HT1080 (cell line): ENCODE data around the gene STAT5B. TPM values are rescaled to one million over a fixed set of nuclear protein-coding genes. Genes with fewer than 3 reads are reported as not detected.
A peak's percentile ranks its signal among the peaks of the same experiment; 100 is the strongest.

ENCODE experiments used
- DNase-seq: peaks from one replicate; pipeline ENCODE4 v3.0.0-alpha.2; 2015; ENCODE audit warnings: low read depth
- total RNA-seq: library from RNA; depleted of rRNA; stranded (reverse); fragments of >200 nt; shearing (Covaris generic); gene quantifications from 2 replicates; pipeline ENCODE4 v1.2.3, GENCODE V29; 2014

The STAT5B gene
- total RNA-seq, 1 experiment from 2014 or later: 21.8 TPM

- DNase-seq: no peak
These were observed 10.4 kb upstream of the STAT5B start for GRCh38 chr17:42286411-42287221.

DNA sequence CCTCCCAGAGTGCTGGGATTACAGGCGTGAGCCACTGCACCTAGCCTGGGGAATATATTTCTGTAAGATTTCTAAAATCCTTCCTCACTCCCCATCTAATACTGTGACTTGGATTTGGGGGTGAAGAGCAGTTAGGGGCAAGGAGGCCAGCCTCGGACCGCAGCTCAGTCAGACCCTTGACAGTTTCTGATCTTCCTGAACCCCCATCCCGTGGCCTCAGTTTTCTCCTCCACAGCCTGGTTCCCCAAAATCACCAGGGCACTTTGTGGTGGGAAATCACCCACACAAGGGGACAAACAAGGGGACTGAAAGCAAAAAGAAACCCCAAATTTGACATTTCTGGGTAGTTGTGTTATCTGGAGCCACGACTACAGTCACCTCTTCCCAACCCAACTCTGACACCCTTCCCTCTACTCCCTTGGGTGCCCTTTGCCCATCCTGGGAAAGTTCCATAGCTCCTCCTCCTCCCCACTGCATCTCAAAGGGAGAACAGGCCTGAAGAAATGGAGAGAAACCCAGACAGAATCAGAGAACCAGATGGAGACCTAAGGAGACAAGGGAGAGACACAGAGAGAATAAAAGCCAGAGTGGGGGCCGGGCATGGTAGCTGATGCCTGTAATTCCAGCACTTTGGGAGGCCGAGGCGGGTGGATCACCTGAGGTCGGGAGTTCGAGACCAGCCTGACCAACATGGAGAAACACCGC, 9.3 kb upstream of the STAT5B start:
- DNase-seq: no peak

GRCh38 chr17:42284566-42284965, 8.4 kb upstream of the STAT5B start:
- DNase-seq: no peak

DNA sequence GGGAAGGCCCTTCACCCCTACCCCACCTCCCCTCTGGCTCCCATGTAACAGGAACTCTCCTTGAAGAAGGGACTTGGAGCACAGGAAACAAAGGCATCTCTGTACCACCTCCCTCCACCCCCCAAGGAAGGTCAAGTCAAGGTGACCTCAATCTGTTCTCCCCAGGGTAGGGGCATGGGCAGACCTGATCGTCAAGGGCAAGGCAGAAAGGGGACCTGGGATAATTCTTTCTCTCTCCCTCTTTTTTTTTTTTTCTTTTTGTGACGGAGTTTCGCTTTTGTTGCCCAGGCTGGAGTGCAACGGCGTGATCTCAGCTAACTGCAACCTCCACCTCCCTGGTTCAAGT, 7.8 kb upstream of the STAT5B start:
- DNase-seq: no peak

- no peak for DNase-seq
These were observed 7.2 kb upstream of the STAT5B start for GRCh38 chr17:42283241-42284023.

GRCh38 chr17:42282478-42283080, 6.4 kb upstream of the STAT5B start:
- DNase-seq: no peak

GRCh38 chr17:42281571-42282096, 5.4 kb upstream of the STAT5B start:
- no peak for DNase-seq

GRCh38 chr17:42279776-42280630, 3.8 kb upstream of the STAT5B start:
- DNase-seq: no peak

GRCh38 chr17:42277342-42277712, 1.1 kb upstream of the STAT5B start:
- DNase-seq: no peak

DNA sequence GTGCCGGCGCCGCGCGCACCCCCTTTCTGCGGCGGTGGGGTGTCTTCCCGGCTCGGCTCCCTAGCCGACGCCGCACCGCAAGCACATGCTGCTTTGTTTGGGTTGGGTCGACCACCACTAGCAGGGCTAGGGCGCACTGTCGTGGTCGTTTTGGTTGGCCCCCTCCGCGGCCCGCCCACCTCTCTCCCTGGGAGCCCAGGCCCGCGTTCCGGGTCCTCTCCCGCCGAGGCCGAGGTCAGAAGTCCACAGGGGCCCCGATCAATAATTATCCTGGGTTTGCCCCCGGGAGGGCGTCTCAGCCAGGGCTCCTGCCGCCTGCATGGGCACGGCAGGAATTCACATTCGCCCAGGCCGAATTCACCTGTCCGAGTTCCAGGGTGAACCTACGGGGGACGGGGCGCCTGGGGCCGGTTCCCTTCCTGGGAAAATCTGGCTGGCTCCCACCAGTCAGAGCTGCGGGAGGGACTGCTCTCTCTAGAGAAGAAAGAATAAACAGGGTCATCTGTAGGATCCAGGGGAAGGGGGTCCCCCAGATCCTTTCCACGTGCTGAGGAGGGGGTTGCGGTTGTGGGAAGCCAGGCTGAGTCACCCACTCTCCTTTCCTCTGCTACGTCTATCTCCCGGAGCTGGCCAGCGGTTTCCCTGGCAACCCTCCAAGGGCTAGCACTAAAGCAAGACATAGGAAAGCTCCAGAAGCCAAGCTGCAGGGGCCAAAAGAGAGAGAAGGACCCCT, 584 bp upstream of the STAT5B start:
- DNase-seq: peak; percentile 85

- peak; percentile 15 for DNase-seq
These were observed 448 bp downstream of the STAT5B start for GRCh38 chr17:42275527-42276358.

- no peak for DNase-seq
These were observed 1.2 kb downstream of the STAT5B start for GRCh38 chr17:42274812-42275526.

- DNase-seq: no peak
These were observed 2.0 kb downstream of the STAT5B start for GRCh38 chr17:42274253-42274542.

DNA sequence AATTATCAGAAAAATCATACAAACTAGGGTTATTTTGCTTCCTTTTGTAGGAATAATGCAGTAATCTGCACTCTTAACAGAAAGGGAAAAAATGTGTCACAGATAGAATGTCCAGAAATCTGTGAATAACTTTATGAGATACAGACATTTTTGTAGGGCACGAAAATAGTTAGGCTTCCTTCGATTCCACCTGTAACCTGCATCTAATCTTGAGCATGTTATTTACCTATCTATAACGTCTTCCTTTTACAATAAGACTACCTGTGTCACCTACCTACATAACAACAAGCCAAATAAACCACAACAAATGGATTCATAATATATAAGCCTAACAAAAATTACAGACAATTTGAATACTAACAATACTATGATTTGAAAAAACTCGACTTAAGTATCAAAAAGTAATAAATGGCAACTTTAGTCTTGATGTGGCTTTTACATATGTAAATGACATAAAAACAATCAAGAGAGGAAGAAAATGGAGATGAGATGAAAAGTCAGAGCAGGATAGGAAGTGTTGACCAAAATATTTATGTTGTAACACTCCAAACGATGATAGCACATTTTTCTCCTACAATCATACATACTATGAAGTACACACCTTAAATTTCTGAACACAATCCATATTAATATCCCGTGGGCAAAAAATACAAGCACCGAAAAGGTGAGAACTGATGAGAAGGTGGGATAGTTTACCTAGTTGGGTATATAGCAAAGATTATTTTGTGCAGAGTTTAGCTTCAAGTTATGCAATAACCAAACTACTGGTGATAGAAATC, 2.5 kb downstream of the STAT5B start:
- no peak for DNase-seq

GRCh38 chr17:42272162-42272907, 3.9 kb downstream of the STAT5B start:
- DNase-seq: no peak

DNA sequence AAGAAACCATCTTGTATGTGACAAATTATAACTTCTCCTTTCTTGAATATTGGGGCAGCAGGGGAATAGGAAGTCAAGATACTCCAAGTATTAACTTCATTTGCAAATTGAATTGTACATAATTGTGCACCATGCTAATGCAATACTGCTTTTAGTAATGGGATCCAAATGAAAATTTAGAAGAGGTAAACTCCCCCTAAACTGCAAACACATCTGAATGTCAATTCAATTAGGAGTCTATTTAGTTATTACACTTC, 4.5 kb downstream of the STAT5B start:
- no peak for DNase-seq
